Kidney epithelial cell (primary cell): ENCODE data around the gene CARMIL1. TPM values are rescaled to one million over a fixed set of nuclear protein-coding genes. Genes with fewer than 3 reads are reported as not detected.

Source experiments
- DNase-seq: peaks from one replicate; pipeline ENCODE4 v3.0.0-alpha.2; 2010; ENCODE audit warnings: low read depth
- H3K27me3 ChIP-seq: 2 replicates; pipeline ENCODE4 v1.6.0; 2011; ENCODE audit warnings: low read length; ENCODE audit not compliant: control insufficient read depth, insufficient read depth
- H3K36me3 ChIP-seq: 2 replicates; pipeline ENCODE4 v1.5.1; 2011; ENCODE audit warnings: low read length; ENCODE audit not compliant: control insufficient read depth, insufficient read depth
- H3K4me3 ChIP-seq: 2 replicates; pipeline ENCODE4 v1.5.1; 2011; ENCODE audit warnings: low read depth, mild to moderate bottlenecking, control low read depth, low read length
- total RNA-seq: library from RNA; depleted of rRNA; stranded (reverse); fragments of >200 nt; gene quantifications from 2 replicates; pipeline ENCODE4 v1.2.3, GENCODE V29; 2015
- TF ChIP-seq, protein P1 (sequence below): IDR thresholded peaks from 2 replicates; pipeline ENCODE4 v1.5.1; 2011; ENCODE audit warnings: mild to moderate bottlenecking, moderate library complexity, low read length, control low read depth, inconsistent platforms; ENCODE audit not compliant: insufficient read depth, poor library complexity, severe bottlenecking

Gene CARMIL1
- total RNA-seq, 1 donor from 2014 or later: 14.7 TPM

DNA sequence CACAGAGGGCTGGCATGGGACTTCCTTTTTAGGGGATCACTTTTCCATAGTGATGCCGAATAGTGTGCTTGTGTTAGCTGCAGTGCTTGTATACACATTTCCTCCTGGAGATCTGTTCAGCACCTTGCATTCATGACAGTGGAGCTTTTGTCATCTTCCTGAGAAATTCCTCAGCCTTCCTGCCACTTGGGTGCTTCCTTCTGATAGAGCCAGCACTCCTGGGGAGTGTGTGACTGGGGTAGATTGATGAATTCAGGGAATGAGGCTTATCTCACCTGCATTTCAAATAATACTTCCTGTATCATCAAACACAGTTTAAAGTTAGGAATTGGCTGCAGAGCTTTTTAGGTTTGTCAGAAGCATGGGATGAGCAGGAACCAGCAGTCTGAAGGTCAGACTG, 324.1 kb downstream of the CARMIL1 start:
- Histone ChIP-seq H3K4me3 (peak overlapping the region; percentile 17), H3K27me3 (no peaks in the 10 kb centered on the region), H3K36me3 (no peaks in the 10 kb centered on the region)
- no peak for DNase-seq
- TF ChIP-seq, protein P1, sequence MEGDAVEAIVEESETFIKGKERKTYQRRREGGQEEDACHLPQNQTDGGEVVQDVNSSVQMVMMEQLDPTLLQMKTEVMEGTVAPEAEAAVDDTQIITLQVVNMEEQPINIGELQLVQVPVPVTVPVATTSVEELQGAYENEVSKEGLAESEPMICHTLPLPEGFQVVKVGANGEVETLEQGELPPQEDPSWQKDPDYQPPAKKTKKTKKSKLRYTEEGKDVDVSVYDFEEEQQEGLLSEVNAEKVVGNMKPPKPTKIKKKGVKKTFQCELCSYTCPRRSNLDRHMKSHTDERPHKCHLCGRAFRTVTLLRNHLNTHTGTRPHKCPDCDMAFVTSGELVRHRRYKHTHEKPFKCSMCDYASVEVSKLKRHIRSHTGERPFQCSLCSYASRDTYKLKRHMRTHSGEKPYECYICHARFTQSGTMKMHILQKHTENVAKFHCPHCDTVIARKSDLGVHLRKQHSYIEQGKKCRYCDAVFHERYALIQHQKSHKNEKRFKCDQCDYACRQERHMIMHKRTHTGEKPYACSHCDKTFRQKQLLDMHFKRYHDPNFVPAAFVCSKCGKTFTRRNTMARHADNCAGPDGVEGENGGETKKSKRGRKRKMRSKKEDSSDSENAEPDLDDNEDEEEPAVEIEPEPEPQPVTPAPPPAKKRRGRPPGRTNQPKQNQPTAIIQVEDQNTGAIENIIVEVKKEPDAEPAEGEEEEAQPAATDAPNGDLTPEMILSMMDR: no peak

DNA sequence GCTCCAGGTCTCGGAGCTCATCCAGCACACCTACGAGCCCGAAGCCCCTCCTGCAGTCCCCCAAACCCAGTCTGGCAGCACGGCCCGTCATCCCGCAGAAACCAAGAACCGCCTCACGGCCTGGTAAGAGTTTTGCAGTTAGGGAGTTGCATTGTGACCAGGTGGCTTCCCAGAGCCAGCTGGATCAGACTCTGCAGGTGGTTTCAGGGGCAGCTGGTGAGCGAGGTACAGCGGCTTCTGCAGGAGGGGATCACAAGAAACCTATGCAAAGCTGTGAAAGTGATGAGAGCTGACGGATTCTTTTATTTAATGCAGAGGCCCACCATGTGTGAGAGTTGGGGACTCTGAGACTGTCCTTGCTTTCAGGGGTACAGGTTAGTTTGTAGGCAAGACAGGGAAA, 327.0 kb downstream of the CARMIL1 start:
- no peaks in the 10 kb centered on the region for H3K36me3 ChIP-seq
- TF ChIP-seq, protein P1: no peak
- H3K27me3 ChIP-seq: no peaks in the 10 kb centered on the region
- no peak for DNase-seq
- no peak overlapping the region for H3K4me3 ChIP-seq

DNA sequence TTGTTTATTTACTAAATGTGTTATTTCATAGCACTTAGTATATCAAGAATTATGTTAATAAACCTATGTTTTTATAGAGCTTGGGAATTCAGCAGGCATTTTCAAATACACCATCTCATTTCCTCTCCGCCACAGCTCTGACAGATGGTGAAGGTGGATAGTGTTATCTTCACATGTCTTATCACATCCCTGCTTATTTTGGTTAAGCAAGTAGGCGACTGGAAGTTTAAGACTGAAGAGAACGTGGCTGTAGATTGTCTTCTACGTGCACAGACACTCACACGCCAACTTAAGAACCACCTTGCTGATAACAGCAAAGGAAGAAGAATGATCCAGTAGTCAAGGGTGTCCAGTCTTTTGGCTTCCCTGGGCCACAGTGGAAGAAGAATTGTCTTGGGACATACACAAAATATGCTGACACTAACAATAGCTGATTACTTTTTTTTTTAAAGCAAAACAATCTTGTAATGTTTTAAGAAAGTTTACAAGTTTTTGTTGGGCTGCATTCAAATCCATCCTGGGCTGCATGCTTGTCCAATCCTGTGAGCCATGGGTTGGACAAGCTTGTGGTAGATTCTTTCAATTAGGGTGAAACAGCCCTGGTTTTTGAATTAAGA, 329.5 kb downstream of the CARMIL1 start:
- DNase-seq: no peak
- H3K36me3 ChIP-seq: no peaks in the 10 kb centered on the region
- TF ChIP-seq, protein P1: no peak
- no peaks in the 10 kb centered on the region for H3K27me3 ChIP-seq
- no peak overlapping the region for H3K4me3 ChIP-seq

DNA sequence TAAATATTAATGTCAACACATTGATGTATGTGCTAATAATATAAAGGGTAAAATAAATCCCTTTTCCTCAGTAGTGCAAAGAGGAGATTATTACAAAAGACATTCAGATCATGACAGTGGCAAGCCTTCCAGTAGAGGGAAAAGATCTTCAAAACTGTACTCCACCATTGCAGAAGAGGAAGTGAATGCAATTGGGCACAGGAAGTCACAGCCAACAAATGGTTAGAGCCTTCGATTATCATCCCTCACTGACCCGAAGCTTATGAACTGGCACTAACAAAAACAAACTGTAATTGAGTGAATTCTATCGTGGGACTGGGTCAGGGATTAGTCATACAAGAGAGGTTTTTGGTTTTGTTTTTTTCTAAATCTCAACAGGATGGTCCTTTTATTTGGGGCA, 333.5 kb downstream of the CARMIL1 start:
- DNase-seq: no peak
- TF ChIP-seq, protein P1: no peak
- H3K4me3 ChIP-seq: no peak overlapping the region
- no peaks in the 10 kb centered on the region for H3K36me3 ChIP-seq
- H3K27me3 ChIP-seq: no peaks in the 10 kb centered on the region

DNA sequence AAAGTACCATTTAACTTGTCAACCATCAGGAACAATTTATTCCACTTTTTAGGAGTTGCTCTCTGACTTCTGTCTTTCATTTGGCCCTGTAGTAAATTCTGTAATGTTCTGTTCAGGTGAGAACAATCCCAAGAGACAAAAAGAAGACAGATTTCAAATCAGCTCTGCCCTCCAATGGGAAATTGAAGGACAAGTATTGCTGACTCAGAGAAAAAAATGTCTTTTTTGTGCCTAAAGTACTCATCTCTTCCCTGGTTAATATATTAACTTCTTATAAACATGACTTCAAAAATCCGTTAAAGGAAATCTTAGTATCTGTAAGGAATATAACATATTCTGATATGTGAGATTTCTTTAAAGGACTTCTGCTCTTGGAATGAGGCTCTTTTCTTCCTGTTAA, 334.2 kb downstream of the CARMIL1 start:
- Histone ChIP-seq H3K4me3 (no peak overlapping the region), H3K36me3 (no peaks in the 10 kb centered on the region), H3K27me3 (no peaks in the 10 kb centered on the region)
- DNase-seq: no peak
- TF ChIP-seq, protein P1: no peak

DNA sequence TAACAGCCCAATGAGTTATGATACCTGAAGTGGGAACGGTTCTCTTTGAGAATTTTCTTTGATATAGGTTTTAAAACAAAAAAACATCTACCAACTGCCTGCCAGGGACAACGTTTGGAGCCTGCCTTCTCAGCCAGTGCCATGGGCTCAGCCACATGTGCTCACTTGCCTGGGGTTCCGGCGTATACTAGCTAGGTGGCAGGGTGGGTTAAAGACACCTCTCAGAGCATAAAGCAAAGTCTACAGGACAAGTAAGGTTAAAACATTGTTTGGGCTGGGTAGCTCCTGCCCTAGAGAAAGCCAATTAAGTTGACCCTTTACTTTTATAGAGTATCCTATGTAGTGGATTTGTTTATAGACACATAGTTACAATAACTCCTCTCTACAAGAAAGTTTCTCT, 334.9 kb downstream of the CARMIL1 start:
- Histone ChIP-seq H3K36me3 (no peaks in the 10 kb centered on the region), H3K27me3 (no peaks in the 10 kb centered on the region), H3K4me3 (no peak overlapping the region)
- no peak for DNase-seq
- TF ChIP-seq, protein P1: no peak
